Measurements from ENCODE around the gene MINK1.

Gene MINK1

GRCh38 chr17:4935650-4936049, 102.5 kb downstream of the MINK1 start:
- no peak for DNase-seq

- DNase-seq = no peak
Measured at GRCh38 chr17:4936436-4936835, 103.3 kb downstream of the MINK1 start.

- DNase-seq = no peak
Measured at GRCh38 chr17:4937553-4937952, 104.4 kb downstream of the MINK1 start.

GRCh38 chr17:4938069-4938491, 104.9 kb downstream of the MINK1 start:
- DNase-seq = no peak

- DNase-seq = no peak
Measured at GRCh38 chr17:4938688-4939545, 105.8 kb downstream of the MINK1 start.

- DNase-seq = no peak
Measured at GRCh38 chr17:4939546-4939795, 106.3 kb downstream of the MINK1 start.

GRCh38 chr17:4939796-4940554, 106.8 kb downstream of the MINK1 start, which contains the start of the genes RNF167 and SLC25A11:
TSS of gene RNF167 (plus strand) at chr17:4940268. CDS start at chr17:4940910, 642 bp downstream.
TSS of gene SLC25A11 (minus strand) at chr17:4940046. CDS start at chr17:4939910, 136 bp downstream.
- peak; percentile 87 for DNase-seq

GRCh38 chr17:4940555-4941318, 107.6 kb downstream of the MINK1 start:
- DNase-seq = peak; percentile 36

- DNase-seq = no peak
Measured at GRCh38 chr17:4941319-4941610, 108.1 kb downstream of the MINK1 start.

GRCh38 chr17:4942760-4943508, 109.8 kb downstream of the MINK1 start:
- no peak for DNase-seq

GRCh38 chr17:4944163-4944553, 111.0 kb downstream of the MINK1 start:
- DNase-seq = peak; percentile 31

GRCh38 chr17:4944554-4945175, 111.5 kb downstream of the MINK1 start:
- DNase-seq = no peak

- peak; percentile 64 for DNase-seq
Measured at GRCh38 chr17:4945176-4945943, 112.2 kb downstream of the MINK1 start.

- no peak for DNase-seq
Measured at GRCh38 chr17:4945944-4946280, 112.8 kb downstream of the MINK1 start.

- no peak for DNase-seq
Measured at GRCh38 chr17:4946312-4946976, 113.3 kb downstream of the MINK1 start.

GRCh38 chr17:4947010-4947410, 113.9 kb downstream of the MINK1 start:
- DNase-seq = no peak
